DND-41 (cell line): ENCODE measurements around the gene PPP4R3A.

Experiments
- CTCF ChIP-seq: IDR thresholded peaks from 2 replicates; pipeline ENCODE4 v1.5.1; 2012; ENCODE audit warnings: borderline replicate concordance, low read length, moderate library complexity, mild to moderate bottlenecking; ENCODE audit not compliant: poor library complexity, severe bottlenecking; ENCODE audit errors: extremely low read depth
- EZH2 ChIP-seq: IDR thresholded peaks from 3 replicates; pipeline ENCODE4 v1.6.1; 2012; ENCODE audit warnings: borderline replicate concordance, low read depth, mild to moderate bottlenecking, moderate library complexity, low read length, inconsistent platforms; ENCODE audit not compliant: severe bottlenecking

GRCh38 chr14:91545204-91545603, 35.1 kb upstream of the PPP4R3A start:
- TF ChIP-seq EZH2 = no peak
- TF ChIP-seq CTCF = no peak
